ENCODE data around the gene RHBDD3.

DNA sequence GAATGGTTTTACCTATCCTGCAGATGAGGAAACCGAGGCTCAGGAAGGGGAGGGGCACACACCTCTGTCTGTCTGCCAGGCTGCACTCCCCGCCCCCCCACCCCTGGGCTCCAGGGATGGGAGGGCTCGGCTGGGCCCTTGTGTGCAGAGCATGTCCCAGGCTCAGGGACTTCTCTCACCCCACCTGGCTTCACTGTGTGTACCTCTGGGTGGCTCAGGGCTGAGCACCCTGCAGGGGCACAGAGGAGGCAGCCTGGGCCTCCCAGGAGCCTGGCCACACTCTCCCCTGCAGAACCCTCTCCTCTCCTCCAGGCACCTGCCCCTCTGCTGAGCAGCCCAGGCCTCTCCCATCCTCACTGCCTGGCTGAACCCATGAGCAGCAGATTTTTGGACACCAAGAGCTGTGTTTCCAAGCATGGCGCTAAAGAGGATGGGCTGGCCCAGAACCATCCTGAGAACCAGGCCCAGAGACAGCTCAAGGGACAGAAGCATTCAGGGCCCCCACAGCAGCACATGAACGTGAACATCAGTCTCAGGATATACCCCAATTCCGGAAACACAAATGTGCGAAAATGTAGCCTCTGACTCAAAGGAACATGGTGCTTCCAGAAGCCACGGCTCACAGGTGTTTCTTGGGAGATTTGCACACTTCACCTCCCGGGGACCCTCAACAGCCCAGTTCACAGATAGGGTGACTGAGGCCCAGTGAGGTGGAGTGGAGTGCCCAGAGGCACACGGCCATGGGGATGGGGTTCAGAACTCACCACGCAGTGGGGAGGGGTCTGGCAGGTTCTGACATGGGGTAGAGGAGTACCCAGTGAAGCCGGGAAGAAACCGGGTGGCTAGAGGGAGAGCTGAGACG is 51.5 kb downstream of the RHBDD3 start:
- TF ChIP-seq ZBTB48 (tag by site-specific recombination; IDR thresholded peaks at IDR 0.05) (no peak), SCRT1 (tag by site-specific recombination; IDR thresholded peaks at IDR 0.05; ENCODE audit: borderline replicate concordance) (no peak), SETDB1 (IDR thresholded peaks at IDR 0.05; ENCODE audit: insufficient read length, low read length) (no peak), ZNF707 (tag by site-specific recombination; IDR thresholded peaks at IDR 0.05) (no peak)
- TF ChIP-seq, protein P1, sequence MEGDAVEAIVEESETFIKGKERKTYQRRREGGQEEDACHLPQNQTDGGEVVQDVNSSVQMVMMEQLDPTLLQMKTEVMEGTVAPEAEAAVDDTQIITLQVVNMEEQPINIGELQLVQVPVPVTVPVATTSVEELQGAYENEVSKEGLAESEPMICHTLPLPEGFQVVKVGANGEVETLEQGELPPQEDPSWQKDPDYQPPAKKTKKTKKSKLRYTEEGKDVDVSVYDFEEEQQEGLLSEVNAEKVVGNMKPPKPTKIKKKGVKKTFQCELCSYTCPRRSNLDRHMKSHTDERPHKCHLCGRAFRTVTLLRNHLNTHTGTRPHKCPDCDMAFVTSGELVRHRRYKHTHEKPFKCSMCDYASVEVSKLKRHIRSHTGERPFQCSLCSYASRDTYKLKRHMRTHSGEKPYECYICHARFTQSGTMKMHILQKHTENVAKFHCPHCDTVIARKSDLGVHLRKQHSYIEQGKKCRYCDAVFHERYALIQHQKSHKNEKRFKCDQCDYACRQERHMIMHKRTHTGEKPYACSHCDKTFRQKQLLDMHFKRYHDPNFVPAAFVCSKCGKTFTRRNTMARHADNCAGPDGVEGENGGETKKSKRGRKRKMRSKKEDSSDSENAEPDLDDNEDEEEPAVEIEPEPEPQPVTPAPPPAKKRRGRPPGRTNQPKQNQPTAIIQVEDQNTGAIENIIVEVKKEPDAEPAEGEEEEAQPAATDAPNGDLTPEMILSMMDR (tag by site-specific recombination; IDR thresholded peaks at IDR 0.05) = no peak

Data from HEK293 (cell line).